ENCODE data around the gene NHSL2. TPM values are rescaled to one million over a fixed set of nuclear protein-coding genes. Genes with fewer than 3 reads are reported as not detected.
A peak's percentile ranks its signal among the peaks of the same experiment; 100 is the strongest.

Gene NHSL2
- total RNA-seq, 4 donors from 2014 or later = 10.4 to 35.8 (median 13.9) TPM

DNA sequence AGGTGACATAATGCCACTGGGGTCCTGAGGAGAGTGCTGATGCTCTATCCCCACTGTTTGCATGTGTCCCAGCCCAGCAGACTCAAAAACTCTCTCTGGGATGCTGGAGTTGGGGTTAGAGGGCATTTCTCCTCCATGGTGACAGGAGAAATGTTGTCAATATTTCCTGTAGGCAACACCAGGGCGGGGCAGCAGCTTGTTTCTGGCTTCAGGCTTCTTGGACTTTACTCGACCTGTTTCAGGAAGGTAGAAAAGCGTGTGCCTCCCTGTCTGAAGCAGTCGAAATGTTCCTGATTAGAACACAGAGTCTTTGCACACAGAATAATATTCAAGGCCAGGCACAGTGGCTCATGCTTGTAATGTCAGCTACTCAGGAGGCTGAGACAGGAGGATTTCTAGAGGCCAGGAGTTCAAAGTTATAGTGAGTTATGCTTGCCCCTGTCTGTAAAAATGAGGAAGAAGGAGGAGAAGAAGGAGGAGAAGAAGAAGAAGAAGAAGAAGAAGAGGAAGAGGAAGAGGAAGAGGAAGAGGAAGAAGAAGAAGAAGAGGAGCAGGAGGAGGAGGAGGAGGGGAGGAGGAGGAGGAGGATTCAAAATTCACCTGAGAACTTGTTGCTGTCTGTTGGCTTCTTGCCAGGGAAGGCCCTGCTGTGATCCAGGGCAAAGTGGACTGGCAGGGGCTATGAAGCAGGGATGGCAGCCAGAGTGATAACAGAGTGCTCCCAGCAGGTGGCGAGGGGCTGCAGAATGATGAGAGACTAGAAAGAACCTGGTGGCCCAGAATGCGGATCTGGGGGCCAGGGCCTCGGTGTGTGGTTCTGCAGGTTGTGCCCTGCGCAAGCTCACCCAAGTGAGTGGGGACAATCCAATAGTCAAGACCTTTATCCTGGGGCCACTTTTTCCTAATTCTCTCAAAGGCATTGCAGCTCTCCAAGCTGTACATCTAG lies 138.1 kb downstream of the NHSL2 start:
- no peak for ATAC-seq
- Histone ChIP-seq H3K4me3 (no peak overlapping the region), H3K27ac (peak overlapping the region in 3 of 4 donors; percentile 55 to 89 (median 87)), H3K36me3 (no peaks in the 10 kb centered on the region), H3K9me3 (no peaks in the 10 kb centered on the region), H3K27me3 (no peaks in the 10 kb centered on the region), H3K4me1 (peaks cover 3 to 60% (median 7%) of the 10 kb centered on the region in 3 donors)
- WGBS, 2 donors (ENCODE audit: low coverage in 1 of 2) = 92 to 100% methylated on average over 2 to 4 of the region's 8 CpGs
- TF ChIP-seq, protein P1, sequence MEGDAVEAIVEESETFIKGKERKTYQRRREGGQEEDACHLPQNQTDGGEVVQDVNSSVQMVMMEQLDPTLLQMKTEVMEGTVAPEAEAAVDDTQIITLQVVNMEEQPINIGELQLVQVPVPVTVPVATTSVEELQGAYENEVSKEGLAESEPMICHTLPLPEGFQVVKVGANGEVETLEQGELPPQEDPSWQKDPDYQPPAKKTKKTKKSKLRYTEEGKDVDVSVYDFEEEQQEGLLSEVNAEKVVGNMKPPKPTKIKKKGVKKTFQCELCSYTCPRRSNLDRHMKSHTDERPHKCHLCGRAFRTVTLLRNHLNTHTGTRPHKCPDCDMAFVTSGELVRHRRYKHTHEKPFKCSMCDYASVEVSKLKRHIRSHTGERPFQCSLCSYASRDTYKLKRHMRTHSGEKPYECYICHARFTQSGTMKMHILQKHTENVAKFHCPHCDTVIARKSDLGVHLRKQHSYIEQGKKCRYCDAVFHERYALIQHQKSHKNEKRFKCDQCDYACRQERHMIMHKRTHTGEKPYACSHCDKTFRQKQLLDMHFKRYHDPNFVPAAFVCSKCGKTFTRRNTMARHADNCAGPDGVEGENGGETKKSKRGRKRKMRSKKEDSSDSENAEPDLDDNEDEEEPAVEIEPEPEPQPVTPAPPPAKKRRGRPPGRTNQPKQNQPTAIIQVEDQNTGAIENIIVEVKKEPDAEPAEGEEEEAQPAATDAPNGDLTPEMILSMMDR (IDR thresholded peaks at IDR 0.05) = no peak
- TF ChIP-seq POLR2AphosphoS5 (IDR thresholded peaks at IDR 0.05) (no peak), EP300 (IDR thresholded peaks at IDR 0.05) (no peak), POLR2A (IDR thresholded peaks at IDR 0.05) (no peak)

DNA sequence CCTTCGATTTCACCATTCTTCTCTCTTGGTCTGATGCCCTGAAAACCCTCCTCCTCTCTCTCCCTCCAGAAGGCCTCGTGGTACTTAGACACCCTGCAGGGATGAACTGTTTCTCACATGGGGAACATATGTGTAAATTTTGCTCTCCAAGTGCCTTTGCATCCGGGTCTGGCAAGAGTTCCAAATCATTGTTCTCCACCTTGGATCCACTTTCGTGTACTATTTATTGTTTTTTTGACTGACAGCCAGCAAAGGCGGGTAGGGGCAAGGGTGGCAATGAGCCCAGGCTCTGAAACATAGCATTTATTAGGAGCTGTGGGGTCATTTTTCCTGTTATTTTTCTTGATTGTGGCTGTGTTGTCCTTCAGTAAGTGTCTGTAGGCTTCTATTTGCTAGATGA lies 139.4 kb downstream of the NHSL2 start:
- TF ChIP-seq POLR2AphosphoS5 (IDR thresholded peaks at IDR 0.05) (no peak), POLR2A (IDR thresholded peaks at IDR 0.05) (no peak), EP300 (IDR thresholded peaks at IDR 0.05) (no peak)
- TF ChIP-seq, protein P1 (IDR thresholded peaks at IDR 0.05) = no peak
- H3K27ac ChIP-seq = peak overlapping the region in 3 of 4 donors; percentile 41 to 87 (median 55)
- 52 to 72% methylated on average over 4 to 5 of the region's 5 CpGs for WGBS, 2 donors (ENCODE audit: low coverage in 1 of 2)

DNA sequence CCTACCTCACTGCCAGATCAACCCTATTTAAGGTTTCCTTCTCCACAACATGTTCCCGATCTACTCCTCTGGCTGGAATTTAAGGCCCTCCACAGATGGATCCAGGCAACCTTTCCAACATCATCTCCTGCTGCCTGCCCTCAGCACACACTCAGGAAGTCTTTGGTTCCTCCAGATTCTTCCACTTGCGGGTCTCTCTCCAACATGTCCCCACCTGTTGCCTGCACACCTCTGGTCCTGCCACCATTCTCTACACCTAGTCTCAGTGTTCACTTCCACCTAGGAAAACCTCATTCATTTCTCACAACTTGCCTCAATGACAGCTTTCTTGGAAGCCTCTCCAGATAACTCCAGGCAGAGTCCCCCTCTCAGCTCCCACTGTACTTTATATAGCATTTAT lies 140.9 kb downstream of the NHSL2 start:
- TF ChIP-seq, protein P1 (IDR thresholded peaks at IDR 0.05) = no peak
- TF ChIP-seq POLR2A (IDR thresholded peaks at IDR 0.05) = no peak
- TF ChIP-seq EP300 (IDR thresholded peaks at IDR 0.05) = no peak
- TF ChIP-seq POLR2AphosphoS5 (IDR thresholded peaks at IDR 0.05) = no peak
- H3K36me3 ChIP-seq = no peaks in the 10 kb centered on the region
- H3K4me3 ChIP-seq = no peak overlapping the region
- ATAC-seq = no peak
- H3K9me3 ChIP-seq = no peaks in the 10 kb centered on the region
- WGBS, 2 donors (ENCODE audit: low coverage in 1 of 2) = 86 to 88% methylated on average over 1 to 2 of the region's 2 CpGs
- H3K27me3 ChIP-seq = no peaks in the 10 kb centered on the region
- peaks cover 0 to 42% (median 0%) of the 10 kb centered on the region in 3 donors for H3K4me1 ChIP-seq
- H3K27ac ChIP-seq = peak overlapping the region in 3 of 4 donors; percentile 60 to 65 (median 64)

More for the DNA sequence above, 139.4 kb downstream of the NHSL2 start:
- H3K4me1 ChIP-seq = peaks cover 3 to 57% (median 4%) of the 10 kb centered on the region in 3 donors
- no peak overlapping the region for H3K4me3 ChIP-seq
- no peaks in the 10 kb centered on the region for H3K36me3 ChIP-seq
- no peaks in the 10 kb centered on the region for H3K9me3 ChIP-seq
- ATAC-seq = no peak
- H3K27me3 ChIP-seq = no peaks in the 10 kb centered on the region

DNA sequence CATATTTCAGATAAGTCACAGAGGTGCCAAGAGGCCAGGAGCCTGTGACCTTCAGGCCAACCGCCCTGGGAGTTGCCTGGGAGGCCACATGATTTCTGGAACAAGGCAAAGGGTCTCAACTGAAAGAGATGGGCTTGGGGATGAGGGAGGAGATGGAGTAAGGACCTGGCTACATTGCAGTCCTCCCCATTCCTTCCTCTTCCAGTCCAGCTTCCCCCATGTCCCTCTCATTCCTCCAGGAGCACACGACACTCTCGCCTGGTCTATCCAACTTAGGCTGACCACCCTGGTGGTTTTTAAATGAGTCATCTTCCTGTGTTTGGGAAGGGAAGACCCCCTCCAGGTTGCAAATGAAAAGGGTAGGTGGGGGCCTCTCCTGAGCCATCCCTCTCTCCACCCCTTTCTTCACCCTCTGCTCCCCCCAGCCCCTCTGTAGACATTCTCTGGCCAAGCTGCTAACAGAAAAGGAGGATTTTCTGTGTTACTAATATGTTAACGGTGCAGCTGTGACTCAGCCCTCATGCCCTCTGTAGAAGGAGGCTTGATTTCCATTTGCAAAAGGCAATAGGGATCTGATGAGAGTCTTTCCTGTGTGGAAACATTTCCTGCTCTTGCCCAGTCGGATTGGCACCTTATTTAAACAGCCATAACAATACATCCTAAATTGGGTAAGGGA lies 141.9 kb downstream of the NHSL2 start:
- Histone ChIP-seq H3K36me3 (no peaks in the 10 kb centered on the region), H3K4me1 (peaks cover 0 to 44% (median 0%) of the 10 kb centered on the region in 3 donors), H3K27ac (peak overlapping the region in 3 of 4 donors; percentile 60 to 65 (median 64)), H3K9me3 (no peaks in the 10 kb centered on the region), H3K4me3 (no peak overlapping the region), H3K27me3 (no peaks in the 10 kb centered on the region)
- WGBS, 2 donors (ENCODE audit: low coverage in 1 of 2) = 0 to 43% methylated on average over 1 to 4 of the region's 5 CpGs
- TF ChIP-seq EP300 (IDR thresholded peaks at IDR 0.05) (no peak), POLR2A (IDR thresholded peaks at IDR 0.05) (no peak), POLR2AphosphoS5 (IDR thresholded peaks at IDR 0.05) (no peak)
- TF ChIP-seq, protein P1 (IDR thresholded peaks at IDR 0.05) = no peak
- peak; percentile 62 for ATAC-seq

Data from gastroesophageal sphincter (tissue), 4 donors.